Lung microvascular endothelial cell (primary cell): ENCODE data around the gene KIRREL3. TPM values are rescaled to one million over a fixed set of nuclear protein-coding genes. Genes with fewer than 3 reads are reported as not detected.

ENCODE experiments used
- DNase-seq, 2 donors: peaks; one replicate each; pipeline versions ENCODE4 v3.0.0 to v3.0.0-alpha.2; 2010; ENCODE audit warnings: low read depth in 2 of 2
- total RNA-seq: library from RNA; depleted of rRNA; stranded (reverse); fragments of >200 nt; gene quantifications from 2 replicates; pipeline ENCODE4 v1.2.1, GENCODE V29; 2014

Gene KIRREL3
- total RNA-seq, 1 donor from 2014 or later: under 0.01 TPM

DNA sequence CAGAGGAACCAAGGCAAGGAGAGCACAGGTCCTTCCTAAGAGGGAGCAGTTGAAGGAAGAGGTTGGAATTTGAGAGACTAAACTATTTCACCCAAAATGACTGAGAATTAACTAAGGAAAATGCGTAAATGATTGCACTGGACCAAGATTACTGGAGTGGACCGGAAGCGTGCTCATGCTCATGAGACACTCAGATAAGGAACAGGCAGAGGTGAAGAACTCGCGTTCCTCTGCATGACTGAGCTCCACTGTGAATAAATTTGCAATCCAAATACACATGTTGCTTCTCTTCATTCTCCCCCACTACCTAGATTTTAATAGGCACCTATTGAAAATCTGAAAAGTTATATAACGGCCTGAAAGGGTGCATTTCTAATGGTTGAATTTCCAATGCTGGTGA, 207.0 kb downstream of the KIRREL3 start:
- no peak for DNase-seq

DNA sequence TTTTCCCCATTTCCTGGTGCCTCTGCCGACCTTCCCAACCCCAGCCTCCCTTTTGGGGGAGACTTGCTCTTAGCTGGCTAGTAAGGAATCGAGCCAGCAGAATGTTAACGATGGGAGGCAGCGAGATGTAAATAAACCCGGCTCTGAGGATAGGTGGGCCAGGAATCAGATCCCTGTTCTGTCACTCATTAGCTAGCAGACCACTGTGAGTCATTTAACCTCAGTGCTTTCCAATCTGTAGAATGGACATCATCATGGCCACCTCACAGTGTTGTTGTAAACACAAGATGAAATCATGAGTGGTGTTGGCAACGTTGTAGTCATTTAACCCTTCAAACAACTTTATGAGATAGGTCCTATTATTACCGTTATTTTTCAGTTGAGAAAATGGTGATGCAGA, 208.6 kb downstream of the KIRREL3 start:
- no peak for DNase-seq

DNA sequence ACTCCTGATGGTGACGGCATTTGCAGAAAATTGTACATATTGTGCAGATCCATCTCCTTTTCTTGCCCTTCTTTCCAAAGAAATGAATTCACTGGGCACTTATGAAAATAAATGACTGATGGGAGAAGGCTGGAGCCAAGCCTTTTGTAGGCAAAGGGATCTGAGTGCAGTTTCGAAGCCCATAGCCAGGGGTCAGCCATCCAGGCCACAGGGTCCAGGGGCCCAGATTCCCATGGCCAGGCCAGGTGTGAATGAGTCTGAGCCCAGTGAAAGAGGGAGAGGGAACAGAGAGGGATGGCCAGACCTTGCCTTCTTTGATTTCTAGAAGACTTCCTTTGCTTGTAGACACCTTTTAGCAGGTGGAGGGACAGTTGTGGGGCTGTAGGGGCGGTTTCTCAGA, 209.1 kb downstream of the KIRREL3 start:
- no peak for DNase-seq

DNA sequence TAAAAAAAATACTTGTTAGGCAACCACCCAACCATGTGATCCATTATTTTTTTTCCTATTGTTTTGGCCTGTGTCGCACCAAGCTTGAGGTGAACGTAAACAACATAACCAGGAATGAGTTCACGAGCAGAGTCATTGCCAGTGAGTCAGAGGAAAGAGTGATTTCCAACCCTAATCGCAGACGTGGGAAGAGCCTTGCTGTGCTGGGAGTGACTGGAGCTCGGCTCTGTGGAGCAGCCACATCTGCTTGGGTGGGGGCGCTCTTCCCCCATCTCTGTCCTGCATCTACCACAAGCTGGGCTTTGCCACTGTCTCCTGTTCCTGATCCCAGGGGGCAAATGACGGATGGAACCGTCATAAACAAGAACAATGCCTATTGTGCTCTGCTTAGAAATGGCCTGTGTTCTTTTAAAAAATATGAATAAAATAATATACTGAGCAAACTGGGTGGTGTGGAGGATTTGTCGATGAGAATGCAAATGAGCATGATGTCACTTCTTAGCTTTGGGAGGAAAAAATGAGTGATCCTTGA, 210.0 kb downstream of the KIRREL3 start:
- peak; percentile 10 to 28 for DNase-seq

DNA sequence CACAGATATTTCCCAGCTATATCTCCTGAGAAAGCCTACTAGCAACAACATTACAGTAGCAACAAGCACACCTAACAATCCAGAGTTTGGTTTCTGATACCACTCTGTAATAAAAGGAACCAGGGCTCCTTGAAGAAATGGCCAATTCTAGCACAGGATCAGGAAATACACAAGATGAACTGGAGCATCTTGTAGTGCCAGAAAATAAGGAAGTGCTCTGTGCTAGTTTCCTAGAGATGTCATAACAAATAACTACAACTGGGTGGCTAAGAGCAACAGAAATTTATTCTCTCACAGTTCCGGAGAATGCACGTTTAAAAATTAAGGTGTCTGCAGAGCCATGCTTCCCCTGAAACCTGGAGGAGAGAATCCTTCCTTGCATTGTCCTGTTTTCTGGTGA, 217.8 kb downstream of the KIRREL3 start:
- no peak for DNase-seq

DNA sequence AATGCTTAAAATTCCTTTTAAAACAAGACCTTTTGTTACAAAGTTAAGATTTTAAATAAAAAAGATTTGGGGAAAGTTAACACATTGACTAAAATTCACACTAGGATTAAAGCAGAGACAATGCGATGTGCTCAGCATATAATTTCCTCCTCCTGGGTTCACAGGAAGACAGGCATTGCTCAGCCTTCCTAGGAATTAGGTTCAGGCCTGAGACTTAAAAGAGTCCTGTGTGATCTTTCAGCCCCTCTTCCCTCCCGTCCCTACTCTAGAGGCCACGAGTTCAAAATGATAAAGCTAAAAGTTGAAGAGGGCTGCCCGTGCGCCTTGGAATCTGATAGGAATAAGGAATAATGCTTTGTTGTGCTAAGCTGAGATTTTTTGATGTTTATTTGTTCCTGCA, 218.6 kb downstream of the KIRREL3 start:
- no peak for DNase-seq

DNA sequence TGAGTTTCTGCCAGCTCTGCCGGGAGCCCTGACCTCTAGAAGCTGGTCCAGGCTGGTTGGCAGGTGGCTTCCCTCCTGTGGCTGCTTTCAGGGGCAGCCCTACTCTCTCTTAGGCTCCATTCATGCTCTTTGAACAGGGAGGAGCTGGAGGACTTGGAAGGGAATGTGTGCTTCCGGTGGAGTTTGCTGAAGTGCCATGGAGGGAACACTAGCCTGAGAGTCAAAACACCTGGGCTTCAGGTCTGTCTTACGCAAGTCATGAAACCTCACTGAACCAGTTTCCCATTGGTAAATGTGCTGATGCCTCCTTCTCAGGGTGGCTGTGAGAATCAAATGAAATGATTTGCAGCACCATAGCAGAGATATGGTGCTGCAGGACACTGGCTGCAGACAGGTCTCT, 224.5 kb downstream of the KIRREL3 start:
- DNase-seq: no peak

DNA sequence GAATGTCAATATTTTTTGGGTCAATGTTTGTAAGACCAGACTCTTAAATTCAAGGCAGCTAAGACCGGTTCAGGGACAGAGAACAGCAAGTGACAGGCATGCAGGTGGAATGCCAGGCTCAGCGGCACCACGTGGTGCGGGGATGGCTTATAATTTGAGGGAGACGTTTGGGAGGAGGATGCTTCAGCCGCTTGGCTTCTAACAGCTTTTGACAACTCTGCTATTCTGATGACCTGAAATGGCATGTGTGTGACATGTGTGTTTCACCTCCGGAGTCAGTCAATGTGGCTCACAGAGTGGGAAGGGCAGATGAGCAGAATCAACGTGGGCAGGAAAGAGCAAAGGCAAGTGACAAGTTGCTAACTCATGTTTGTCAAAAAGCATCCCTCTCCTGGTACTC, 228.3 kb downstream of the KIRREL3 start:
- DNase-seq: no peak

DNA sequence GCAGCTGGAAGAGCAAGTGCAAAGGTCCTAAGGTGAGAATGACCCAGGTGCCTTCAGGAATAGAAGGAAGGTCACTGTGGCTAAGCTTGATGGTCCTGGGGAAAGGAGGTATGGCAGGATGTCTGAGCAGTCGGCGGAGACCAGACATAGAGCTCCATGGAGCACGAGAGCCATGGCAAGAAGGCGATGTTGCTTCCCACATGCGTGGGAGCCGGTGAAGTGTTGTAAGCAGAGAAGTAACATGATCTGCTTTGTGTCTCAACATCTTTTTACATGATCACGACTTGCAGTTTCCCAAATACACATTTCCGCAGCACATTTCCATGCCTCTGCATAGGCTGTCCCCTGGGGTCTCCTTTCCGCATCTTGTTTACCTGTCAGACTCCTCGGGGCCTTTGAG, 231.9 kb downstream of the KIRREL3 start:
- no peak for DNase-seq

DNA sequence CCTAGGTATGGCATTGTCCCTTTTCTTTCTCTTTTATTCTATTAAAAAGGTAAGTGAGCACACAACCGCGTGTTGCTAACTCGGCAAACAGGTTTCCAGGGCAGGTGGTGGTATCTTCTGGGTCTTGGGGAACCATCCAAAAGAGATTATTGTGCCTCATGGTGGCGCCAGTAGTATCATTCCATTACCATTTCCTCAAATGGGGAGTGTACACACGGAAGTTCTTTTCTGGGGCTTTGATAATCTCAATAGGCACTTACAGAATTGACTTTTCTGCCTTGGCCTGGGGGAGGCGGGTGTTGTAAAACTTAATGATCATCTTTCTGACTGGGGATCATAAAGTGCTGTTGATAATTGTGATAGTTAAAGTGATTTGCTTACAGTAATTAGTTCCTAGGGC, 234.1 kb downstream of the KIRREL3 start:
- DNase-seq: no peak

DNA sequence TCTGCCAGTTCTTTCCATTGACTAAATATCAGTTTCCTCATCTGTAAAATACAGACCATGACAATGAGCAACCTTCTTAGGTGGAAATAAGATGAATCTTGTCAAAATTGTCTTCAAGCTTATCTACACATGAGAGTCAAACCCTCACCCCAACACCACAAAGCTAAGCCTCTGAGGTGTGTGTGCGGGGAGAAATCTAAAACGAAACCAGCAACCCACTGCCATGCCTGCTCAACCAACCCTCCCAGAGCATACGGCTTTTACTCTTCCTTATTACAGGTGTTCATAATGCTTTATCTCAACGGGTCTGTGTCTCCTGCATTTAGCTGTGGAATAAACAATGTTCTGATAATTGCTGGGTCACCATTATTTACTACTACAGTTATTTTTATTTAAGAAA, 235.4 kb downstream of the KIRREL3 start:
- DNase-seq: no peak

DNA sequence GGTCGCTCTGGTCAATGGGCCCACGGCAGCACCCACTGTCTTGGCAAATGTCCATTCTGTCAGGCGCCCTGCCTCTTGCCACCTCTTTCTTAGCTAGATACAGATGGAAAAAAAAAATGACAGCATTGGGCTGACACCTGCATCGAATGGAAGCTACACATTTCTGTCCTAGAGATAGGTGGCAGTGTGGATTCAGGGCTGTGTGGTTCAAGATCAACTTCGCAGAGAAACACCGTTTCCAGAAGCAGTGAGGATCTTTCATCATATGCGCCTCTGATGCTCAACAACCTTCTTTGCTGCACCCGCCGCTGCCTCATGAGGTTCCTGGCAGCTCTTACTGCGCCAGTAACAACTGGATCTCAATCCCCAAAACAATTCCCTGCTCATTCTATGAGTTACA, 236.3 kb downstream of the KIRREL3 start:
- no peak for DNase-seq

DNA sequence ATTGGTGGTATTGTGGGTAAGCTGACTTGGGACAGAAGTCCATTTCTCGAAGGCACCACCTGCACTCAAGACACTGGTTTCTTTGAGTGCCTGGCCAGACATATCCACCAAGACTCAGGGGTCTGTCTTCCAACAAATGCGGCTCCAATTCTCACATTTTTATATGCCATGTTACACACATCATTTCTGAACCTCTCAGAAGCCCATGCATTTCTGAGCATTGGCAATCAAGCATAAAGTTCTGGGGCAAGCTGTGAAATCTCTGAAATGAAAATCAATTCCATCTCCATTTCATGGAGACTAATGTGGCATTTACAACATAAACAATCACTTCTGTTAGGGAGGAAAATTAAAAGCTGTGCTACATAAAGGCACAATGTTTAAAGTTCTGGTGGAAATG, 243.7 kb downstream of the KIRREL3 start:
- no peak for DNase-seq

DNA sequence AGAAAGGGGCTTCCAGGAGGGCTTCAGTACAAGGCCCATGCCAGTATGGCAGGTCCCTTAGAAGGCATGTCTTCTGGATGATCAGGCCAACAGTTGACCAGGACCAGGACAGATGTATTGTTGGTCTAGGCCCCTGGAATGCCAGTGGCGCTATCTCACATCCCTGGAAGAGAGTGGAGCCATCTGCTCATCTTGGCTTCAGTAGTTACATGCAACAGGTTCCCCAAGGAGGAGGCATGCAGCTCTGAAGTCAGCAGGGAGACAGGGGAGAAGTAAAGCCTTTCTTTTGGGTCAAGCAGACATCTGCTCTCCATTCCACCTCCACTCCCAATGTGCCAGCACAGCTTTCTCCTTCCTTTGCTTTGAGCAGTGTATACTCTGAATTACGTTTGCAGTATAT, 244.1 kb downstream of the KIRREL3 start:
- no peak for DNase-seq

DNA sequence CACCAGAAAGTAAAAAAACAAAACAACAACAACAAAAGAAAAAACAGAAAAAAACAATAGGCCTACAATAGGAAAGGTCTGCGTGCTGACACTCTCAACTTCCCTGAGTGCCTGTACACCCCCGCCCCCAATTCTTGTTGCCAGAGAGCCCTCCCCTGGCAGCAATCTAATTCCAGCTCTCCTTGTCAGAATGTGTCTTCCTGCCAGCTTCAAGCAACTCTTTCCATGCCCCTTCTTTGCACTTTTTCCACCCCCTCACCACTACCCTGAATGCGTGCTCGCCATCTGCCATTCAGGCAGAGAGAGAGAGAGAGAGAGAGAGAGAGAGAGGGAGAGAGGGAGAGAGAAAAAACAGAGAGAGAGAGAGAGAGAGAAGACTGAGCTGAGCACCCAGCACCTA, 245.0 kb downstream of the KIRREL3 start:
- no peak for DNase-seq

DNA sequence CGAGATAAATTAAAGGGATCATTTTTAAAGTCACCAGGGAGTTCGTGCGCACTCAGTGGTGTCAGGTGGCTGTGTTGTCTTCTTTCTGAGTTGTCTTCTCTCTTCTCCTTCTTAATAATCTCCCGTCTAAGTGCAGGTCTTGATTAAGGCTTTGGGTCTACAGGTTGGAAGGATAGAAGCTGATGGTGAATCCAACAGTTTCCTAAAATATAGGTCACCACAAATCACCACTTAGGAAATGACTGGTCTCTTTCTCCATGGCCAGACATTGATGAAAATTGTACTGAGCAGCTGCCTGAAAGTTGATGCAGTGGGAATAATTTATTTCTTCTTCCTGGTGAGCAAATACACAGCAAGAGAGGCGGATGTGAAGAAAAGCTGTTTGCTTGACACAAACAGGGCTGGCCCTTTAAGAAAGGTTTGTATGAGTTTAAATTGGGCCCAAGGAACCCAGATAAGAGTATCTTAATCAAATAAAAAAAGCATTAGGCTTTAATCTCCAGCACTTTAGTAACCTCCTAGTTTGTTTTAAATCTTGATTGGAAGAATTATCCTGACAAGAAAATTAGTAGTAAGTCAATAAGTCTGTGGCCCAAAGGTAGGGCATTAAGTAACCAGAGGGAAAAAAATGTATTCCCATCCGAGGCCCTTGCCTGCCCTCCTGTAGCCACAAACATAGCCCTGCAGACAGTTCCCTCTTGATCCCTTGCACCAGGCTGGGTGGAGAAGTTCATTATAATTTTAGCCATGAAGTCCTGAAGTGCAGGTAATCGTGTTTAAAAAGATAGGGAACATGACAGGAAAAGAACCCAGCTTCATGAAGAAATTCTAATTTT, 245.8 kb downstream of the KIRREL3 start:
- DNase-seq: no peak

DNA sequence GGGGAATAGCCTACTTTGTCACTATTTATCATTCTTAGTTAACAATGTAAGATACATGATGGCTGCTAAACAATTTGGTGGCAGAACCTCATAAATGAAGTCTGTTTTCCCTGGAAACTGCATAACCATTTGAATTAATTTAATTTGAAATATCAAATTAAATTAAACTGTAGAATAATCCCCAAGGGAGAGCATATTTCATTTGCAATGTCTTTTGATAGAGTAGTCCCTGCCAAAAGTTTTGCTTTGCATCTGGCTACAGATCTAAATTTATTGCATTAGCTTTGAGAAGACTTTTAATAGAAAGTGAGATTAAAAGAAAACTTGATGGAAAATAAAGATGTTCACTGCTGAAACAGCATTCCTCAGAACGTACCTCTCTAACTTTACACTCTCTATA, 246.6 kb downstream of the KIRREL3 start:
- DNase-seq: no peak

DNA sequence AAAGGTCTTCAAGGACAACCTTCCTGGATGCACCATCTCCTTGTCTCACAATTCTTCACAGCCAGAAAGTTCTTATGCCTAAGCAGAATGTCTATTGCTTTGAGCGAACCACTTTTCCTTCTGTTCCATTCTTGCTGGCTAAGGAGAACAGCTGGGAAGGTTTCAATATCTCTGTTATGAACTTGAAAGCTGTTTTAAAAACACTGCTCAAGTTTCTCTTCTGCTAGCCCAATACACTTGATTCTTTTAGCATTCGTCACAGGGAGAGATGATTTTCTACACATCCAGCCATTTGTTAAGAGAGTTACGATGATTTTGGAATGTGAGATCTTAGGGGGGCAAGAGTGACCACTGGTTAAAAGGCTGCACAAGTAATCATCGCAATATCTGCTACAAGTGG, 249.3 kb downstream of the KIRREL3 start:
- no peak for DNase-seq

DNA sequence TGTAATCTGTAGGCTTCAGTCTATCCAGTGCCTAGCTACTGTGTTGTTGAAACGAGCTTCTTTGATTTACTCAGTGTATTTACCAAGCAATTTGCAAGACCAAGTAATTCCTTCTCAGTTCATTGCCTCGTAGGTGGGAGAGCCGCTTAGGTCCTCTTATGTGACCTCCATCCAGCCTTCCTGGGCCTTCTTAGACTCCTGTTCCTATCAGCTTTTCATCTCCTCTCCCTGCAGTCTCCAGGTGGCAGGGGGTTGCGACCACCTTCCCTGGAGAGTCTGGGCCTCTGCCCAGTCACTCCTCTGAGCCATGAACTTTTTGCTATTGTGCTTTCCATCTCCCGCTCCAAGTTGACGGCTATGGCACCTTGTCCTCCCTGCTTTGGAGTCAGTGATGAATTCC, 251.8 kb downstream of the KIRREL3 start:
- no peak for DNase-seq

DNA sequence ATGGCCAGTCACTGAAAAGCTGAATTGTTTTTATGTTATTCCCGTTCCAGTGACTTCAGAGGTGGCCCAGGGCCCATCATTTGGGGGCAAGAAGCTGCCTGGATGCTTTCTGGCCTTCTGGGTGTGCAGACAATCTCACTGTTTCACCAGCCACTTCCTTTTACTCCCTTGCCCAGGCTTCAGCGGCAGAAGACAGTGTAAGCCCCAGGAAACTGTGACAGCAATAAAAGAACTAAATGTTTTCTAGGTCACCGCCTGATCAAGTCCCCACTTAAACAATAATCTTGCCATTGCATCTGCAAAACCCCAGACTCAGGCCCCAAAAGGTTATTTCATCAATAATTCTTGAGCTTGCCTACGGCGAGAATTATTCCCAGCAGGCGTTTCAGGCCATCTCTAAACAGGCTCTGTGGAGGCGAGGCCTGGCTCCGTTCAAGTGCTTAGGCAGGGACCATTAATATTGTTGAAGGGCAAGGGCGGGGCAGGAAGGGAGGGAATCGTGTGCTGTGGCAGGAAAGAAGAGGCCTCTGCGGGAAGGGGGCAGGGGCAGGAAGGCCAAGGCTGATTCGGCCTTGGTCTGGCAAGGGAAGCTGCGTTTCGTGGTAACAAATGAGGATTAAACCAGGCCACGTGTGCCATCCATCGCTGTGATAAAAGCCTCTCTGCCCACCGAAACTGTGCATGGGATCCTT, 252.3 kb downstream of the KIRREL3 start:
- no peak for DNase-seq

DNA sequence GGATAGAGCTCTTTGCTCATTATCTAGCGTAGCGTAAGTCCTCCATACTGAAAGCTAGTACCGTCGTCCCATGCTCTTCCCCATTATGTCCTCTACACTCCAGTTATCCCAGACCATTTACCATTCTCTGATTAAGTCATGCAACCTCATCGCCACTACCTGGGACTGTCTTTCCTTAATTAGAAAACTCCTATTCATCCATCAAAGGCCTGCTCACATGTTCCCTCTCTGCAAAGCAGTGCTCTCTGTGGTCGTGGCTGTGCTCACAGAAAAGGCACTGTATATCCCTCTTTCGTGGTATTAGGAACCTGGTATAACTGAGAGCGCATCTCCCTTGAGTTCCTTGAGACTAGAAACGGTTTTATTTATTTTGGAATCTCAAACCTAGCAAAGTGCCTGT, 253.3 kb downstream of the KIRREL3 start:
- DNase-seq: no peak

DNA sequence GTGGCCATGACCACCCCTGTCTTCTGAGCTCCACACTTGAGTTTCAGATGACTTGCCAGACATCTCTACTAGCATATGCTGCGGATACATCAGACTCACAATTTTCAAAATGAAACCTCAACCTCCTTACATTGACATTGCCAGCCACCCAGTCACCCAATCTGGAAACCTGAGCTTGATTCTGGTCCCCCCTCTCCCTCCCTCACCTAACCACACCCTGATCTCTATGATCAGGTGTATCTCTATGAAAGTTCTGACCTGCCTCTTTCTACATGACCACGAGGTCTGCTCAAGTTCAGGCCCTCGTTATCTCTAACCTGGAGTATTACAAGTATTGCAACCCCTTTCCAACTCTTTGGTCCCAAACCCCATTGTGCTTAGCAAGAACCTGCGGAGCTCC, 254.1 kb downstream of the KIRREL3 start:
- no peak for DNase-seq

DNA sequence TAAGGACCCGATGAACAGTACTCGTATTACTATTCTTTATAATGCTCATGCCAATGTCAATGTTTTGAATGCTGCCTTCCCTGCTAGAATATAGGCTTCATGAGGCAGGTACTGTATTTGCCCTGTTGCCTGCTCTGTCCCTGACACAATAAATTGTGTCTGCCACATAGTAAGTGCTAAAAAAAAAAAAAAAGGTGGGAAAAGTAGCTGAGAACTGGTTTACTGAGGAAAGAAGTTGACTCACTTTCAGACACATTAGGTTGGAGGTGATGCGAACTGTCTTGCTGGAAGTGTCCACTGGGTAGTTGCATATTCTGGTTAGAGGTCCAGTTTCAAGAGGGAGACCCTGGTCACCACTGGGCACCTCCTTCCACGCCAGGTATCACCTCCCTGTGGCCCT, 255.9 kb downstream of the KIRREL3 start:
- no peak for DNase-seq
